ENCODE data around the gene PPP3R2.

The PPP3R2 gene

GRCh38 chr9:101571114-101571513 lies 23.7 kb downstream of the PPP3R2 start:
- H3K4me1 ChIP-seq (ENCODE audit: insufficient read depth, low read length) = no peaks in the 10 kb centered on the region
- no peaks in the 10 kb centered on the region for H3K79me2 ChIP-seq (ENCODE audit: insufficient read depth, low read length)
- no peaks in the 10 kb centered on the region for H3K9me3 ChIP-seq (ENCODE audit: insufficient read depth, low read length, severe bottlenecking)
- H3K27ac ChIP-seq (ENCODE audit: low read length) = no peak overlapping the region
- TF ChIP-seq CTCF (IDR thresholded peaks at IDR 0.05; ENCODE audit: borderline replicate concordance, extremely low read depth, low read length, poor library complexity, severe bottlenecking) (no peak), EZH2 (IDR thresholded peaks at IDR 0.05; ENCODE audit: borderline replicate concordance, low read depth, low read length, severe bottlenecking) (no peak)
- no peaks in the 10 kb centered on the region for H4K20me1 ChIP-seq (ENCODE audit: insufficient read depth, low read length)
- H3K36me3 ChIP-seq (ENCODE audit: insufficient read depth, low read length) = peaks cover 10% of the 10 kb centered on the region; the same call in 1 of the 2 replicates
- DNase-seq (no peak), ATAC-seq (ENCODE audit: insufficient read depth, low read depth) (no peak)
- no peak overlapping the region for H3K4me3 ChIP-seq (ENCODE audit: low read depth in 1 of 2, low read length in 2 of 2)
- no peak overlapping the region for H3K4me2 ChIP-seq (ENCODE audit: insufficient read depth, low read length)
- H2AFZ ChIP-seq (ENCODE audit: low read depth, low read length) = no peak overlapping the region
- H3K27me3 ChIP-seq (ENCODE audit: insufficient read depth, low read length, poor library complexity) = no peaks in the 10 kb centered on the region
- no peak overlapping the region for H3K9ac ChIP-seq (ENCODE audit: low read depth, low read length)

GRCh38 chr9:101569741-101570501 lies 24.8 kb downstream of the PPP3R2 start:
- Histone ChIP-seq H2AFZ (ENCODE audit: low read depth, low read length) (no peak overlapping the region), H3K4me1 (ENCODE audit: insufficient read depth, low read length) (no peaks in the 10 kb centered on the region), H3K79me2 (ENCODE audit: insufficient read depth, low read length) (no peaks in the 10 kb centered on the region), H3K27ac (ENCODE audit: low read length) (no peak overlapping the region), H3K27me3 (ENCODE audit: insufficient read depth, low read length, poor library complexity) (no peaks in the 10 kb centered on the region), H3K9me3 (ENCODE audit: insufficient read depth, low read length, severe bottlenecking) (no peaks in the 10 kb centered on the region), H3K4me2 (ENCODE audit: insufficient read depth, low read length) (no peak overlapping the region), H3K4me3 (ENCODE audit: low read depth in 1 of 2, low read length in 2 of 2) (no peak overlapping the region), H3K9ac (ENCODE audit: low read depth, low read length) (no peak overlapping the region), H4K20me1 (ENCODE audit: insufficient read depth, low read length) (no peaks in the 10 kb centered on the region), H3K36me3 (ENCODE audit: insufficient read depth, low read length) (peaks cover 17% of the 10 kb centered on the region; the same call in 1 of the 2 replicates)
- no peak for ATAC-seq (ENCODE audit: insufficient read depth, low read depth)
- TF ChIP-seq CTCF (IDR thresholded peaks at IDR 0.05; ENCODE audit: borderline replicate concordance, extremely low read depth, low read length, poor library complexity, severe bottlenecking) = no peak
- TF ChIP-seq EZH2 (IDR thresholded peaks at IDR 0.05; ENCODE audit: borderline replicate concordance, low read depth, low read length, severe bottlenecking) = no peak
- no peak for DNase-seq

- TF ChIP-seq EZH2 (IDR thresholded peaks at IDR 0.05; ENCODE audit: borderline replicate concordance, low read depth, low read length, severe bottlenecking) (no peak), CTCF (IDR thresholded peaks at IDR 0.05; ENCODE audit: borderline replicate concordance, extremely low read depth, low read length, poor library complexity, severe bottlenecking) (no peak)
- H3K9ac ChIP-seq (ENCODE audit: low read depth, low read length) = no peak overlapping the region
- H3K4me2 ChIP-seq (ENCODE audit: insufficient read depth, low read length) = no peak overlapping the region
- H3K4me1 ChIP-seq (ENCODE audit: insufficient read depth, low read length) = no peaks in the 10 kb centered on the region
- H3K4me3 ChIP-seq (ENCODE audit: low read depth in 1 of 2, low read length in 2 of 2) = no peak overlapping the region
- H3K27ac ChIP-seq (ENCODE audit: low read length) = no peak overlapping the region
- H4K20me1 ChIP-seq (ENCODE audit: insufficient read depth, low read length) = no peaks in the 10 kb centered on the region
- no peaks in the 10 kb centered on the region for H3K9me3 ChIP-seq (ENCODE audit: insufficient read depth, low read length, severe bottlenecking)
- peaks cover 27% of the 10 kb centered on the region for H3K36me3 ChIP-seq (ENCODE audit: insufficient read depth, low read length)
- H3K27me3 ChIP-seq (ENCODE audit: insufficient read depth, low read length, poor library complexity) = no peaks in the 10 kb centered on the region
- ATAC-seq (ENCODE audit: insufficient read depth, low read depth) (no peak), DNase-seq (no peak)
- H3K79me2 ChIP-seq (ENCODE audit: insufficient read depth, low read length) = no peaks in the 10 kb centered on the region
- H2AFZ ChIP-seq (ENCODE audit: low read depth, low read length) = no peak overlapping the region
These were observed 26.9 kb downstream of the PPP3R2 start for GRCh38 chr9:101567725-101568350.

All from DND-41 (cell line).